Right ventricle myocardium inferior (tissue), 1 donor: ENCODE measurements around the gene WNT7A. TPM values are rescaled to one million over a fixed set of nuclear protein-coding genes. Genes with fewer than 3 reads are reported as not detected.
"Not testable (repeated sequence)": the region's sequence is repeated elsewhere in the genome, so short reads cannot be mapped to it uniquely, and the experiment has no call there.

Experiments
- ATAC-seq: fragments of 200-7000 bp; cut with Tn5 transposase; one replicate; pipeline ENCODE4 v1.9.1; 2020; ENCODE audit warnings: mild to moderate bottlenecking, moderate library complexity
- DNase-seq: peaks from one replicate; pipeline ENCODE4 v3.0.0; 2021; ENCODE audit errors: missing footprints
- intact Hi-C: fragments of 100-400 bp; cut with DNase I; formaldehyde crosslinking; loops from one replicate; pipeline ENCODE4 v1.11.0; 2022
- long read RNA-seq: library from polyadenylated mRNA; unstranded; transcript quantifications from one replicate; pipeline ENCODE4 v2.0.0, GENCODE V29; 2021
- total RNA-seq: library from RNA; stranded (reverse); fragmentation: NEBNext Ultra II Directional; extraction: Animal tissue kit (Norgen Biotek cat#: 25700); gene quantifications from one replicate; pipeline ENCODE4 v1.2.1, GENCODE V29; 2021
- donor health status: DM: no; HTN: yes; CAD: no; lungs with severe emphysema.

The WNT7A gene
- not detected for total RNA-seq
- long read RNA-seq, result 0 reads

GRCh38 chr3:13879946-13880810, at the start of gene WNT7A:
WNT7A (minus strand) TSS chr3:13880071; CDS start chr3:13879816, 255 bp downstream.
- ATAC-seq (no peak), DNase-seq (no peak)
- intact Hi-C loops, result loop anchor here (5.0 kb wide), 1 partner anchor 223 kb away; no protein-coding TSS in a partner anchor

- intact Hi-C loops, DNase-seq, ATAC-seq: not testable (repeated sequence)
Measured at GRCh38 chr3:13928741-13929140, 48.9 kb upstream of the WNT7A start.

GRCh38 chr3:13927295-13927694, 47.4 kb upstream of the WNT7A start:
- no peak for ATAC-seq
- DNase-seq, result no peak
- intact Hi-C loops, result no loop called here

- intact Hi-C loops, result no loop called here
- DNase-seq, result no peak
- no peak for ATAC-seq
Measured at GRCh38 chr3:13916375-13916774, 36.5 kb upstream of the WNT7A start.

DNA sequence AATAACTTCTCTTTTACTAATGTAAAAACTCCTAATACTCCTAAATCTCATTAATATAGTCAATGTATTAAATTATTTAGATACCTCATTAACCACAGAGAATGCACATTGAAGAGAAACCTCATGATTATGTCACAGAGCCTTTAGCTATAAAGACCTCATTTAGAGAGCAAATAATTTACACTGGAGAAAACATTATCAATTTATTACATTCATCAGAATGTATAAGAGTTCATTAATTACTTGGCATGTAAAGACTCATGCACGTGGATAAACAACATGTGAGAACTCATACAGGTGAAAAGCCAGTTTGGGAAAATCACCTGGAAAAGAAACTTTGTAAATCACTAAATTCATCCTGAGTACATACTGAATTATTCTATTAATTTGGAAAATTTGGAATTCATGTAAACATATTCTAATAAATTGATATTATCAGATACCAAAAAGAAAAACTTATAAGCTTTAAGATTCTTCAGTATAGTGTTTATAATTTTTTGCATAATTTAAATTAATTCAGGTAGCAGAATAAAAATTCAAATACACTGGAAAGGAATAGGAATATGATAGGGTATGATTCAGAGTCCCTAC, 22.9 kb upstream of the WNT7A start:
- no peak for DNase-seq
- intact Hi-C loops, result no loop called here
- no peak for ATAC-seq

- DNase-seq (no peak), ATAC-seq (no peak)
- intact Hi-C loops, result no loop called here
Measured at GRCh38 chr3:13901935-13902584, 22.2 kb upstream of the WNT7A start.

DNA sequence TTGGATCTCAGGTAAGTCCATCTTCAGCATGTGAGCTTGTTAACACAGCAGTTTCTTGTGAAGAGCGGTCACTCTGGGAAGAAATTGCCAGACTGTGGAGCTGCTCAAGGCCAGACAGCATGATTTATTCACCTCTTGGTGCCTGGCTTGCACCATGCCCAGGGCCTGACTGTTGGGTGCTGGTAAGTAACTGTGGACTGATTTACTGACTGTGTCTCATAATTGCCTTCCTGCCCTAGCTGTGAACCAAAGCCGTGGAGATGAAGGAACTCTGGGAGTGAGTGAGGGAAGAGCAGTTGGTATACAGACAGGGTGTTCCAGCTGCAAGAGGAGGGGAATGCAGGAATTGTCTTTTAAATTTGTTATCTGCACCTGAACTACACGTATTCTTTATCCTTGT, 18.5 kb upstream of the WNT7A start:
- intact Hi-C loops, result loop anchor here (5.0 to 10.0 kb wide), 3 partner anchors 276 to 646 kb away; partner anchors contain the start of genes GRIP2, LSM3 and XPC
- no peak for DNase-seq
- ATAC-seq, result no peak

DNA sequence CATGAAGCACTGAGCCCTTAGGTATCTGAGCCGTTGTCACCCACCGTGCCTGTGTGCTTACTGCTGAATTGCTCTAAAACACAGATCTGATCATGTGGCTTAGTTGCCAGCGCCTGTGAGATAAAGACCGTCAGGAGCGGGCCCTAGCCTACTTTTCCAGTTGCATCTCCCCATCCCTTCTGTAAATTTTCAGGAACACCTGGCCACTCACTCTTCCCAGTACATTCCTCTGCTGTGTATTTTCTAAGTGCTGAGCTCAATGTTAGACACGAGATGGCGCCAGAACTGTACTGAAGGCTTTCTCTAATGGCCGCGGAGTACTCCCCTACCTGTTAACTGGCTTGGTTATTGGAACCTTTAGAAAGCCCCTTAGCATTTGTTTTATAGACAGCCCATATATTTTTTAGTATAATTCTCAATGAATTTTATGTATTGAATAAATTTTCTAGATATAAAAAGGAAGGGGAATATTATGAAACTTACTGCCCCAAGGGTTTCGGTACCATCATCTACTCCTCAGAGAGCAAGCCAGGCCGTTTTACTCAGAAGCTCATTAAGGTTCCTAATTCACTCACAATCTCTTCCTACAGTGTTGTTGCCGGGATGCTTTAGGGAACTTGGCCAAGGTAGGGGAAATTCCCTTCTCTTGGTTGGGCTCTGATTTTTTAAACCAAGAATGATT, 16.7 kb upstream of the WNT7A start:
- DNase-seq (no peak), ATAC-seq (peak; percentile 62)
- intact Hi-C loops, result loop anchor here (2.0 to 10.0 kb wide), 5 partner anchors 228 to 648 kb away; partner anchors contain the start of genes CHCHD4, GRIP2, LSM3 and TMEM43

DNA sequence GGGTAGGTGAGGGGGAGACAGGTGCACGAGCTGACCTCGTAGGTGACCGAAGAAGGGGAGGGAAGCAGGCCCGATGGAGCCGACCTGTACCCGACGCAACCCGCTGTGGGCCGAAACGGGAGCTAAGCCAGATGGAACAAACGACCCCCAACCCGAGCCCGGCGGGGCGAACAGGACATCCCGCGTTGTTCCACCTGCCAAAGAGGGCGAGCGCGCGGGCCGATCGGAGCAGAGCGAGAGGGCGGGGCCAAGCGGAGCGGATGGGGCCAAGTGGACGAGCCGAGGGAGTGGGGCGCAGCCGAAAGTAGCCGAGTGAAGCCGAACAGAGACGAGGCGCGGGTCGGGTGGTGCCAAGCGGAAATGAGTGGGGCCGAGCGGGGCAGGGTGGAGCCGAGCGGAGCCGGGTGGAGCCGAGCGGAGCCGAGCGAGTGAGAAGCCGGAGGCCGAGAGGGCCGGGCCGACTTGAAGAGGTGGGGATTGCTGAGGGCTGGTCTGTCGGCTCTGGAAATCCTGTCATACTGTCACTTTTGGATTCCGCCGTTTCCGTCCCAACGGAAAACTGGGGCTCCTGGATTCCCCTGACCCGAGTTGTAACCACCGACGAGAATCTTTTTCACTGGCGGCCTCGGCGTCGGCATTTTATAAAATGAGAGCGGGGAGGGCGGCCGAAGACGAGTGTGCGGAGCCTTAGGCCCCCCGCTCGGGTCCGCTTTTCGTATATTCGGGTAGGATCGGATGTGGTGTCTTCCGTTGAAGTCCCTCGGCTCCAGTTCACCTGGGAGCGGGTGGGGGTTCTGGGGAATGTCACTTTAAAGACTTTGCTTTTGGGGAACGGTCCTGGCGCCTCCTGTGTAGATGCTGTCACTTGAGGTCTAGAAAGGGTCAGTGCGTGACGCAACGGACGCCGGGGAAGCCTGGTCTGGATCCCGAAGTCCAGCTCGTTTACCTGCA, 15.6 kb upstream of the WNT7A start:
- ATAC-seq (peak; percentile 99), DNase-seq (peak; percentile 94)
- intact Hi-C loops, result loop anchor here (2.0 to 10.0 kb wide), 5 partner anchors 229 to 649 kb away; partner anchors contain the start of genes CHCHD4, GRIP2, LSM3 and TMEM43

DNA sequence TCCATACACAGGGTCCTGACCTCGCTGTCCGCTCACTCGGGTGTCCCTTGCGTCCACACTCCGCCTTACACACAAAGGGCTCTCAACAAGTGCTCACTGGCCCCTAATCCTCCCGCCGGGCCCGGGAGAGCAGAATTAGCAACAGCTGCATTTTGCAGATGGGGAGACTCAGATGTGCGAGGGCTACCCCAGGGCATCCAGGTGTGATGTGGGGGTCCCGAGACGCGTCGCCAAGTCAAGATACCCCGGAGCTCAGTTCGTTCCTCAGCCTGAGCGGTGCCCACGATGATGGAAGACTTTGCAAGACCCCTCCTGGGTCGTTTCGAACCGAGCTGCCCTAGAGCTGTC, 14.9 kb upstream of the WNT7A start:
- intact Hi-C loops, result loop anchor here (5.0 to 10.0 kb wide), 3 partner anchors 280 to 650 kb away; partner anchors contain the start of genes GRIP2, LSM3 and XPC
- ATAC-seq, result no peak
- DNase-seq, result no peak

DNA sequence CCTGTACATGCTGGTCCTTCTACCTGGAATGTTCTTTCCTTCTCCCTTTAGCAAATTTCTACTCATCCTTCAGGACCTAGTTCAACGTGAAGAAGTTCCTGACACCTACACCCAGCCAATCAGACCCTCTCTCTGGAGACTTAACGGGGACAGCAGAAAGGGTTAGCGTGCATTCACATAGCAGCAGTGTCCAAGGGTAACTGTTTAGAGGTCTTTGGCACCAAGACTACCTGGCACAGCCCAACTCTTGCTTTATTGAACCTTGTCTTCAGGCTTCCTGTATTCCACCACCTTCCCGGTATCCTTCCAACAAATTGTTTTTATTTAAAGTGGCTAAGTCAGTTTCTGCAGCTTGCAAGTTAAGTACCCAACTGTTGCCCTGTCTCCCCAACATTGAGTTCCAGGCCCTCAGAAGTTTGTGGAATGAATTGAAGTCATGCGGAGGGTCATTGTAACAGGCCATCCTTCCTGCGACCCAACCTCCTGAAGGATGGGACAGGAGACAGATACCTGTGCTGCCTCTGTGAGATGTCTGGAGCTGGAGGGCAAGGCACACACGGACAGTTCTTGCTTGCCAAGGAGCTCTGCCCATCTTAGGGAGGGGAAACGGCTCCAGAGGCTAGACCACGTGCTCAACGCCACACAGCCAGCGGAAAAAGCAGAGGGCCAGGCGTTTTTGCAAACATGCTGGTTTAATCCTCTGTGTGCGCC, 14.4 kb upstream of the WNT7A start:
- intact Hi-C loops, result loop anchor here (10.0 kb wide), 2 partner anchors 281 to 651 kb away; partner anchors contain the start of genes GRIP2, LSM3 and XPC
- DNase-seq (no peak), ATAC-seq (no peak)

DNA sequence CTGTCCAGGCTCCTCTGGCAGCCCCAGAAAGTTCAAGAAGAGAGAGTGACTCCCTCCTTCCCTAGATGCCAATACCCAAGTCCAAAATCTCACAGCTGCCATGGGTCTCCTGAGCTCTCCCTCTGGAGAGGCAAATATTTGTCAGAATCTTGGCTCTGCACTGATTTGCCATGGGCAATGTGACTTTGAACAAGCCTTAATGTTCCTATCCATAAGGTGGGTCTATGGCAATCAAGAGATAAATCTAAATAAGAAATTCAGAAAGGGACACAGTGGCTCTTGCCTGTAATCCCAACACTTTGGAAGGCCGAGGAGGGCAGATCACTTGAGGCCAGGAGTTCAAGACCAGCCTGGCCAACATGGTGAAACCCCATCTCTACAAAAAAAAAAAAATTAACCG, 12.4 kb upstream of the WNT7A start:
- intact Hi-C loops, result loop anchor here (10.0 kb wide), 2 partner anchors 282 to 652 kb away; partner anchors contain the start of genes GRIP2, LSM3 and XPC
- DNase-seq (no peak), ATAC-seq (no peak)

DNA sequence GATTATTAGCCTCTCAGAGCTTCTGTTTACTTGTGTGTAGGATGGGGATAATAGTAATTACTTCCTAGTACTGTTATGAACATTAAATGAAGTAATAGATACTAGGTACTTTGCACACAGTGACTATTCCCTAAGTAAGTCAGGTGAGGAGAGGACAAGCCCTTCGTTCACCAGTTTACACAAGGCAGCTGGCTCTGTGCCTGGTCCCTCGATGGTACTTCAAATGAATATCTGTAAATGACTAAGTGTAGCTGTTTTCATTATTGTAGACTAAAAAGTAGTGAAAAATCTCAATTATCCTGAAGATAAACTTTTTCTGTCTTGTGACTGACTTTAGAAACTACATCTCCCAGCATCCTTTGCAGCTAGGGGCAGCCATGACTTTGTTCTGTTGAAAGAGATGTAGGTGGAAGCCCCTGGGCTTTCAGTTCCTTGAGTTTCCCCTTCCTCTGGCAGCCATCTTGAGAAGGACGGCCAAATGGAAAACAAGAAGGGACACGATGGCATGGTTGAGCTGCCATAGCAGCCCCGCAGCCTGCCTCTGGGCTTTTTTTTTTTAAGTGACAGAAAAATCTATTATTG, 11.7 kb upstream of the WNT7A start:
- intact Hi-C loops, result loop anchor here (10.0 kb wide), 2 partner anchors 283 to 653 kb away; partner anchors contain the start of genes GRIP2, LSM3 and XPC
- ATAC-seq, result no peak
- no peak for DNase-seq

- ATAC-seq (no peak), DNase-seq (no peak)
- intact Hi-C loops, result loop anchor here (10.0 kb wide), 2 partner anchors 284 to 654 kb away; partner anchors contain the start of genes GRIP2, LSM3 and XPC
Measured at GRCh38 chr3:13891017-13891392, 11.1 kb upstream of the WNT7A start.

GRCh38 chr3:13890377-13891016, 10.6 kb upstream of the WNT7A start:
- intact Hi-C loops, result loop anchor here (10.0 kb wide), 2 partner anchors 284 to 654 kb away; partner anchors contain the start of genes GRIP2, LSM3 and XPC
- DNase-seq (no peak), ATAC-seq (no peak)

- ATAC-seq (no peak), DNase-seq (no peak)
- intact Hi-C loops, result no loop called here
Measured at GRCh38 chr3:13888576-13888975, 8.7 kb upstream of the WNT7A start.
